SU-DHL-6 (cell line): ENCODE measurements around the gene C22orf15.

Source experiments
- CTCF ChIP-seq: fragments of 200-600 bp; sonication (generic); IDR thresholded peaks from one replicate; pipeline ENCODE4 v1.5.1; 2017; ENCODE audit warnings: antibody characterized with exemption, mild to moderate bottlenecking, low read length, moderate library complexity; ENCODE audit not compliant: insufficient read depth, poor library complexity, severe bottlenecking
- EZH2phosphoT487 ChIP-seq: fragments of 200-600 bp; sonication (generic), shearing (Covaris generic); conservative IDR thresholded peaks from 2 replicates; pipeline ENCODE4 v1.6.1; 2018; ENCODE audit warnings: mild to moderate bottlenecking, antibody characterized with exemption, low read length, moderate library complexity, mixed read lengths

DNA sequence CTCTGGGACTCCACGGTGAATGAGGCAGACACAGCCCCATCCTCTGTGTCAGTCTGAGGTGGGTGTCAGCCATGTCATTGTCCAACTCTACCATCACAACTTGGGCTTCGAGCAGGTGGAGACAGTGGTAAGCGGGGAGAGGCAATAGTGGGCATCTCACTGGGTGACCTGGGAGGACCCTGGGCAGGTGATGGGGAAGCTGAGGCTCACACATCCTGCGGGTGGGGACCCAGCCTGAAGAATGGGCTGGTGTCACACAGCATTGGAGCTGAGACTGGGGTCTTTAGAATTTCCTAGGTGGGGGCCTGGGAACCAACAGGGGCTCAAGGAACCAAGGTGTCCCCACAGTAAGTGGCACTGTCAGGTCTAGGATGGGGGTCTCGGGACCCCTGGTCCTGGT lies 16.9 kb downstream of the C22orf15 start:
- no peak for TF ChIP-seq CTCF
- TF ChIP-seq EZH2phosphoT487: no peak
